Activated T-cell treated with anti-CD3 and anti-CD28 coated beads, Interleukin-2, amount 50 U/mL, for 72 hours (primary cell): Measurements from ENCODE around the gene ENOX1. TPM values are rescaled to one million over a fixed set of nuclear protein-coding genes. Genes with fewer than 3 reads are reported as not detected.

Source experiments
- ATAC-seq, 2 donors: fragments of 150-1000 bp; cut with Tn5 transposase; replicated peaks in 1 of 2; 2 replicates each; pipeline ENCODE4 v1.10.0; 2021; ENCODE audit warnings: moderate library complexity in 2 of 2, mild to moderate bottlenecking in 1 of 2
- DNase-seq, 2 donors: peaks; one replicate each; pipeline ENCODE4 v3.0.0; 2021 to 2022; ENCODE audit warnings: mixed read lengths in 1 of 2
- H3K27ac Mint-ChIP-seq: one replicate; pipeline ENCODE4 v1.8.0; 2022; ENCODE audit warnings: mild to moderate bottlenecking, moderate library complexity, mixed read lengths
- H3K27me3 Mint-ChIP-seq: one replicate; pipeline ENCODE4 v1.8.0; 2022; ENCODE audit warnings: low read depth, mixed read lengths
- H3K36me3 Mint-ChIP-seq, 2 donors: one replicate each; pipeline ENCODE4 v1.8.0; 2022; ENCODE audit warnings: mixed read lengths in 2 of 2, mild to moderate bottlenecking in 1 of 2; ENCODE audit not compliant: insufficient read depth in 2 of 2
- H3K4me1 Mint-ChIP-seq: one replicate; pipeline ENCODE4 v1.8.0; 2022; ENCODE audit warnings: low read depth, mixed read lengths
- H3K4me3 Mint-ChIP-seq, 2 donors: one replicate each; pipeline ENCODE4 v1.8.0; 2022; ENCODE audit warnings: mild to moderate bottlenecking in 2 of 2, mixed read lengths in 2 of 2, moderate library complexity in 2 of 2
- H3K9me3 Mint-ChIP-seq, 2 donors: one replicate each; pipeline ENCODE4 v1.8.0; 2022; ENCODE audit warnings: mixed read lengths in 2 of 2
- total RNA-seq, 2 donors: library from RNA; stranded (reverse); gene quantifications; one replicate each; pipeline ENCODE4 v1.2.3, GENCODE V29; 2022

Gene ENOX1
- total RNA-seq, 2 donors from 2014 or later: 1.2 to 2.0 TPM

DNA sequence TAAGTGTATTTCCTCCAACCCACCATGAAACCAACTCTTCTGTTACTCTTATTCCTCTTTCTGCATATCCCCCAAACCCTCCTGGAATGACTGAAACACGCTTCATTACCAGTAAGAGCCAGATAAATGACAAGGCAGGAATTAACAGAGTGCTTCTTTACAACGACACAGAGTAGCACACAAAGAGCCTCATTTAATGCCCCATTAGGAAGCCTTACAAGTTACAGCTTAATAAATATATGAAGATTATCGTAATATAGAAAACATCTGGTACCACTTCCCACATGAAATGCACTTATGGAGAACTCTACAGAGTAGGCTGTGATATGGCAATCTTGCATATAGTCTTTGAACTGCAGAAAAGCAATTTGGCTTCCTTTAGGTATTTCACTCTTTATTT, 116.8 kb downstream of the ENOX1 start:
- peaks cover 11% of the 10 kb centered on the region for H3K27me3 Mint-ChIP-seq
- H3K4me3 Mint-ChIP-seq: no peak overlapping the region
- ATAC-seq: no peak
- H3K9me3 Mint-ChIP-seq: peaks cover 0 to 2% of the 10 kb centered on the region in 2 donors
- no peak for DNase-seq
- H3K36me3 Mint-ChIP-seq: peaks cover 0 to 2% of the 10 kb centered on the region in 2 donors
- no peaks in the 10 kb centered on the region for H3K4me1 Mint-ChIP-seq
- H3K27ac Mint-ChIP-seq: no peak overlapping the region

GRCh38 chr13:43669101-43669500, 117.7 kb downstream of the ENOX1 start:
- ATAC-seq (no peak), DNase-seq (no peak)
- H3K27me3 Mint-ChIP-seq: peaks cover 11% of the 10 kb centered on the region
- H3K4me3 Mint-ChIP-seq: no peak overlapping the region
- no peaks in the 10 kb centered on the region for H3K4me1 Mint-ChIP-seq
- peaks cover 0 to 2% of the 10 kb centered on the region in 2 donors for H3K36me3 Mint-ChIP-seq
- no peak overlapping the region for H3K27ac Mint-ChIP-seq
- H3K9me3 Mint-ChIP-seq: peaks cover 0 to 2% of the 10 kb centered on the region in 2 donors

GRCh38 chr13:43666403-43666802, 120.4 kb downstream of the ENOX1 start:
- H3K4me1 Mint-ChIP-seq: no peaks in the 10 kb centered on the region

DNA sequence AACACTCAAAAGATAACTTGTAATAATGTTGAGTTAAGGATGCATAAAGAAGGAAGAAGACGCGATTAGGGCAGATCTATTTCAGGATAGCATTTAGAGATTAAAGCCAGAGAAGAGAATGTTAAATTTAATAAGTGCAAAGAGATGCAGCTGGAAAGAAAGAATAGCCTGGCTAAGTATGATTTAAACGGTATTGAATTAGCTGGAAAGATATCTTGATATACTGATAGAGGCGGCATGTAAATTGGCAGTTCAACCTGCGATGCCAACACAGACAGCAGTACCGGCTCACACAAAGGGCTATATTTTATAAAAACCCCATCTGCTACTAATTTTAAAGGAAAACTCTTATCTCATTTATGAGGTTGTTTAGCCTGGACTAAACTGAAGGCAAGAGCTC, 121.4 kb downstream of the ENOX1 start:
- ATAC-seq: no peak
- Mint-ChIP-seq H3K27me3 (no peaks in the 10 kb centered on the region), H3K4me1 (no peaks in the 10 kb centered on the region), H3K27ac (no peak overlapping the region), H3K4me3 (no peak overlapping the region), H3K9me3 (no peaks in the 10 kb centered on the region), H3K36me3 (no peaks in the 10 kb centered on the region)
- DNase-seq: no peak

More at GRCh38 chr13:43666403-43666802, 120.4 kb downstream of the ENOX1 start:
- no peak overlapping the region for H3K27ac Mint-ChIP-seq
- no peak overlapping the region for H3K4me3 Mint-ChIP-seq
- H3K9me3 Mint-ChIP-seq: peaks cover 0 to 2% of the 10 kb centered on the region in 2 donors
- H3K27me3 Mint-ChIP-seq: peaks cover 7% of the 10 kb centered on the region
- ATAC-seq (no peak), DNase-seq (no peak)
- peaks cover 0 to 2% of the 10 kb centered on the region in 2 donors for H3K36me3 Mint-ChIP-seq

- DNase-seq: no peak
- no peak overlapping the region for H3K27ac Mint-ChIP-seq
- ATAC-seq: peak in 1 of 2 donors; percentile 36
- no peaks in the 10 kb centered on the region for H3K36me3 Mint-ChIP-seq
- no peaks in the 10 kb centered on the region for H3K9me3 Mint-ChIP-seq
- H3K4me3 Mint-ChIP-seq: peak overlapping the region; percentile 3 to 12
- H3K4me1 Mint-ChIP-seq: no peaks in the 10 kb centered on the region
- no peaks in the 10 kb centered on the region for H3K27me3 Mint-ChIP-seq
Observed at GRCh38 chr13:43664700-43665191, 122.0 kb downstream of the ENOX1 start.

GRCh38 chr13:43663474-43664090, 123.2 kb downstream of the ENOX1 start:
- H3K36me3 Mint-ChIP-seq: no peaks in the 10 kb centered on the region
- no peak overlapping the region for H3K27ac Mint-ChIP-seq
- ATAC-seq (no peak), DNase-seq (no peak)
- peaks cover 7% of the 10 kb centered on the region for H3K27me3 Mint-ChIP-seq
- no peaks in the 10 kb centered on the region for H3K9me3 Mint-ChIP-seq
- no peak overlapping the region for H3K4me3 Mint-ChIP-seq
- no peaks in the 10 kb centered on the region for H3K4me1 Mint-ChIP-seq

DNA sequence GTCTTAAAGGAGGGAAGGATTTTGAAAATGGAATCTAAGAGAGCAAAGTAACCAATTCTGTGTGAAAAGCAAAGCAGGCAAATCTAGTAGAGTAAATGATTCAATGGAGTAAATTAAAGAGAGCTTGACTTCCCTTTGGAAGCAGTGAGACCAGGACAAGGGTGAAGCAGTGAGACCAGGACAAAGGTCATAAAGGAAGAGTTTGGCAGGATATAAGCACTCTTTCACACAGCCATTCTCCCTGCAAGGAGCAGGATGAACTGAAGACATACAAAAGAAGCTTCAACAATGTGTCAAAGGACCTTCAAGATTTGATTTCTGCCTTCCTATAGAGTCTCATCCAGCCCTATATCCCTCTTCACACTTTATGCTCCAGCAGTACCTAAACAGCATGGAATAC, 123.8 kb downstream of the ENOX1 start:
- DNase-seq (no peak), ATAC-seq (no peak)
- Mint-ChIP-seq H3K36me3 (no peaks in the 10 kb centered on the region), H3K4me3 (no peak overlapping the region), H3K27me3 (peaks cover 11% of the 10 kb centered on the region), H3K27ac (no peak overlapping the region), H3K4me1 (no peaks in the 10 kb centered on the region), H3K9me3 (no peaks in the 10 kb centered on the region)

- no peaks in the 10 kb centered on the region for H3K9me3 Mint-ChIP-seq
- peaks cover 11% of the 10 kb centered on the region for H3K27me3 Mint-ChIP-seq
- ATAC-seq (no peak), DNase-seq (no peak)
- H3K27ac Mint-ChIP-seq: no peak overlapping the region
- no peaks in the 10 kb centered on the region for H3K36me3 Mint-ChIP-seq
- H3K4me3 Mint-ChIP-seq: no peak overlapping the region
- no peaks in the 10 kb centered on the region for H3K4me1 Mint-ChIP-seq
Observed at GRCh38 chr13:43661161-43661830, 125.5 kb downstream of the ENOX1 start.

DNA sequence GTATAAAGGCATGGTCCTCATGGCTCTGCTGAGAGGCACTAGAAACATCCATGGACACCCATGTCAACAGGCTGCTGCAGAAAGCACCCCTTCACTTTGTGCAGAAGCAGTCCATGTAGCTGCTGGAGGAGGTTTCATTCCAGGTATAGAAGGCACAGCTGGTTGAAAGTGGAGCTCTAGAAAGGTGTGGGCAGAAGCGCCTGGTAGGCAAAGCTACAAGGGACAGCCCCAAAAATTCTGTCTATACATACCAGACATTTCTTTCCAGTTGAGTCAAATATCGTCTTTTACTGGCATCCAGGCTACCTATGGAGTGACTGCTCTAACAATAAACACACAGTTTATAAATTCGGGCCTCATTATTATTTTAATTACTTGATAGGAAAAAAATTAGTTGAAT, 129.3 kb downstream of the ENOX1 start:
- Mint-ChIP-seq H3K9me3 (no peaks in the 10 kb centered on the region), H3K27me3 (peaks cover 24% of the 10 kb centered on the region), H3K4me1 (no peaks in the 10 kb centered on the region), H3K36me3 (no peaks in the 10 kb centered on the region), H3K27ac (no peak overlapping the region), H3K4me3 (no peak overlapping the region)
- DNase-seq: no peak
- peak in 1 of 2 donors; percentile 53 for ATAC-seq

DNA sequence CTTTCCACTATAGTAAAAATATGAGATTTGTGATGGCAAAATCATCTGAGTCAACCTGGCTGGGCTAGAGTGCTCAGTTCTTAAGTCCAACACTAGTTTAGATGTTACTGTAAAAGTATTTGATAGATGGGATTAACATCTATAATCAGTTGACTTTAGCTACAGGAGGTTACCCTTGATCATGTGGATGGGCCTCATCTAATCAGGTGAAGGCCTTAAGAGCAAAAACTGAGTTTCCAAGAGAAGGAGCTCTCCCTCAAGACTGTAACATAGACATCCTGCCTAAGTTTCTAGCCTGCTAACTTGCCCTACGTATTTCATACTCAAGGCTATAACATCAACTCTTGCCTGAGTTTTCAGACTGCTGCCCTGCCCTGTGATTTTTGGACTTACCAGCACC, 132.8 kb downstream of the ENOX1 start:
- DNase-seq (no peak), ATAC-seq (no peak)
- Mint-ChIP-seq H3K4me1 (no peaks in the 10 kb centered on the region), H3K4me3 (no peak overlapping the region), H3K36me3 (no peaks in the 10 kb centered on the region), H3K9me3 (no peaks in the 10 kb centered on the region), H3K27ac (no peak overlapping the region), H3K27me3 (peaks cover 21% of the 10 kb centered on the region)

GRCh38 chr13:43653395-43653794, 133.4 kb downstream of the ENOX1 start:
- no peaks in the 10 kb centered on the region for H3K9me3 Mint-ChIP-seq
- H3K27me3 Mint-ChIP-seq: peaks cover 15% of the 10 kb centered on the region
- DNase-seq: no peak
- no peak overlapping the region for H3K4me3 Mint-ChIP-seq
- ATAC-seq: no peak
- H3K27ac Mint-ChIP-seq: no peak overlapping the region
- H3K4me1 Mint-ChIP-seq: no peaks in the 10 kb centered on the region
- H3K36me3 Mint-ChIP-seq: no peaks in the 10 kb centered on the region

DNA sequence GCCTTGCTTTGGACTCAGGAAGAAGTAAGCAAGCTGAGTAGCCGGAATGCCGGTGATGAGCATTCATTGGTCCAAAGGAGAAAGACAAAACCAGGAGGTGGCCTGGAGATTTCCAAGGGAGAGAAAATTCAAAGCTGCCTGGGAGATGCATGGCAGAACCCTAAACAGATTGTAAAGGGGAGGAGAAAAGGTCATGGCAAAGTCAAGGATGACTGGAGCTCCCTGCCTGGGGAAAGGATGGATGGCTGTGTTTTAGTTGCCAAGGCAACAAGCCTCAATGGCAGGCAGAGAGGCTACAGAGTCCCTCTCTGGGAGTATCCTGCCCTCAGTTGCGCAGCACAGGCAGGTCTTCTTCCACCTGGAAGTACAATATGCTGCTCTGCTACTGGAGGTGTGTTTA, 134.0 kb downstream of the ENOX1 start:
- H3K27me3 Mint-ChIP-seq: peaks cover 18% of the 10 kb centered on the region
- H3K27ac Mint-ChIP-seq: no peak overlapping the region
- H3K9me3 Mint-ChIP-seq: no peaks in the 10 kb centered on the region
- no peak for DNase-seq
- H3K36me3 Mint-ChIP-seq: no peaks in the 10 kb centered on the region
- H3K4me3 Mint-ChIP-seq: no peak overlapping the region
- H3K4me1 Mint-ChIP-seq: no peaks in the 10 kb centered on the region
- no peak for ATAC-seq

- no peaks in the 10 kb centered on the region for H3K36me3 Mint-ChIP-seq
- H3K9me3 Mint-ChIP-seq: no peaks in the 10 kb centered on the region
- H3K4me1 Mint-ChIP-seq: no peaks in the 10 kb centered on the region
- ATAC-seq (no peak), DNase-seq (no peak)
- no peak overlapping the region for H3K27ac Mint-ChIP-seq
- no peak overlapping the region for H3K4me3 Mint-ChIP-seq
- H3K27me3 Mint-ChIP-seq: peaks cover 19% of the 10 kb centered on the region
Observed at GRCh38 chr13:43650882-43651281, 135.9 kb downstream of the ENOX1 start.

GRCh38 chr13:43648733-43649132, 138.0 kb downstream of the ENOX1 start:
- H3K4me1 Mint-ChIP-seq: no peaks in the 10 kb centered on the region
- no peaks in the 10 kb centered on the region for H3K36me3 Mint-ChIP-seq
- ATAC-seq: no peak
- peaks cover 7% of the 10 kb centered on the region for H3K27me3 Mint-ChIP-seq
- no peak for DNase-seq
- no peak overlapping the region for H3K4me3 Mint-ChIP-seq
- no peak overlapping the region for H3K27ac Mint-ChIP-seq
- no peaks in the 10 kb centered on the region for H3K9me3 Mint-ChIP-seq
